Measurements from ENCODE around the gene DCC. TPM values are rescaled to one million over a fixed set of nuclear protein-coding genes. Genes with fewer than 3 reads are reported as not detected.

Gene DCC
- total RNA-seq, 1 donor from 2014 or later = 0.24 TPM

- no peak for TF ChIP-seq CTCF (IDR thresholded peaks at IDR 0.05)
- no peak overlapping the region for H3K4me3 Mint-ChIP-seq (ENCODE audit: unreplicated experiment)
- no peaks in the 10 kb centered on the region for H3K4me1 Mint-ChIP-seq (ENCODE audit: unreplicated experiment)
- no peak overlapping the region for H3K27ac Mint-ChIP-seq (ENCODE audit: unreplicated experiment)
- H3K9me3 Mint-ChIP-seq (ENCODE audit: unreplicated experiment) = no peaks in the 10 kb centered on the region
- no peaks in the 10 kb centered on the region for H3K27me3 Mint-ChIP-seq (ENCODE audit: unreplicated experiment)
- no peak for DNase-seq (ENCODE audit: extremely low spot score, unreplicated experiment)
- H3K36me3 Mint-ChIP-seq (ENCODE audit: unreplicated experiment) = no peaks in the 10 kb centered on the region
Observed at GRCh38 chr18:53421869-53422268, 1081.9 kb downstream of the DCC start.

- no peak for DNase-seq (ENCODE audit: extremely low spot score, unreplicated experiment)
- H3K4me1 Mint-ChIP-seq (ENCODE audit: unreplicated experiment) = no peaks in the 10 kb centered on the region
- no peak for TF ChIP-seq CTCF (IDR thresholded peaks at IDR 0.05)
- H3K4me3 Mint-ChIP-seq (ENCODE audit: unreplicated experiment) = no peak overlapping the region
- H3K27me3 Mint-ChIP-seq (ENCODE audit: unreplicated experiment) = no peaks in the 10 kb centered on the region
- no peaks in the 10 kb centered on the region for H3K36me3 Mint-ChIP-seq (ENCODE audit: unreplicated experiment)
- no peak overlapping the region for H3K27ac Mint-ChIP-seq (ENCODE audit: unreplicated experiment)
- H3K9me3 Mint-ChIP-seq (ENCODE audit: unreplicated experiment) = no peaks in the 10 kb centered on the region
Observed at GRCh38 chr18:53422896-53423295, 1082.9 kb downstream of the DCC start.

GRCh38 chr18:53426666-53427184 is 1086.7 kb downstream of the DCC start:
- no peaks in the 10 kb centered on the region for H3K4me1 Mint-ChIP-seq (ENCODE audit: unreplicated experiment)
- no peak for TF ChIP-seq CTCF (IDR thresholded peaks at IDR 0.05)
- H3K27me3 Mint-ChIP-seq (ENCODE audit: unreplicated experiment) = no peaks in the 10 kb centered on the region
- no peak overlapping the region for H3K4me3 Mint-ChIP-seq (ENCODE audit: unreplicated experiment)
- DNase-seq (ENCODE audit: extremely low spot score, unreplicated experiment) = no peak
- no peak overlapping the region for H3K27ac Mint-ChIP-seq (ENCODE audit: unreplicated experiment)
- H3K9me3 Mint-ChIP-seq (ENCODE audit: unreplicated experiment) = no peaks in the 10 kb centered on the region
- H3K36me3 Mint-ChIP-seq (ENCODE audit: unreplicated experiment) = no peaks in the 10 kb centered on the region

GRCh38 chr18:53441761-53442414 is 1101.9 kb downstream of the DCC start:
- H3K27ac Mint-ChIP-seq (ENCODE audit: unreplicated experiment) = no peak overlapping the region
- H3K27me3 Mint-ChIP-seq (ENCODE audit: unreplicated experiment) = no peaks in the 10 kb centered on the region
- no peak overlapping the region for H3K4me3 Mint-ChIP-seq (ENCODE audit: unreplicated experiment)
- no peaks in the 10 kb centered on the region for H3K36me3 Mint-ChIP-seq (ENCODE audit: unreplicated experiment)
- no peak for DNase-seq (ENCODE audit: extremely low spot score, unreplicated experiment)
- TF ChIP-seq CTCF (IDR thresholded peaks at IDR 0.05) = no peak
- H3K4me1 Mint-ChIP-seq (ENCODE audit: unreplicated experiment) = no peaks in the 10 kb centered on the region
- peaks cover 4% of the 10 kb centered on the region for H3K9me3 Mint-ChIP-seq (ENCODE audit: unreplicated experiment)

- H3K9me3 Mint-ChIP-seq (ENCODE audit: unreplicated experiment) = peaks cover 4% of the 10 kb centered on the region
Observed at GRCh38 chr18:53442415-53442783, 1102.4 kb downstream of the DCC start.

More at GRCh38 chr18:53442415-53442783, 1102.4 kb downstream of the DCC start:
- no peak overlapping the region for H3K4me3 Mint-ChIP-seq (ENCODE audit: unreplicated experiment)
- no peaks in the 10 kb centered on the region for H3K36me3 Mint-ChIP-seq (ENCODE audit: unreplicated experiment)
- H3K27ac Mint-ChIP-seq (ENCODE audit: unreplicated experiment) = no peak overlapping the region
- DNase-seq (ENCODE audit: extremely low spot score, unreplicated experiment) = no peak
- H3K4me1 Mint-ChIP-seq (ENCODE audit: unreplicated experiment) = no peaks in the 10 kb centered on the region
- TF ChIP-seq CTCF (IDR thresholded peaks at IDR 0.05) = no peak
- no peaks in the 10 kb centered on the region for H3K27me3 Mint-ChIP-seq (ENCODE audit: unreplicated experiment)
